NCI-H2029 treated with DMSO at 0.1 percent for 48 hours (cell line): ENCODE data around the gene WNT2B.
A peak's percentile ranks its signal among the peaks of the same experiment; 100 is the strongest.
"Not testable (repeated sequence)": the region's sequence is repeated elsewhere in the genome, so short reads cannot be mapped to it uniquely, and the experiment has no call there.

Source experiments
- DNase-seq: peaks from one replicate; lab custom pipeline; 2025; lab: John Stamatoyannopoulos, UW

The WNT2B gene

DNA sequence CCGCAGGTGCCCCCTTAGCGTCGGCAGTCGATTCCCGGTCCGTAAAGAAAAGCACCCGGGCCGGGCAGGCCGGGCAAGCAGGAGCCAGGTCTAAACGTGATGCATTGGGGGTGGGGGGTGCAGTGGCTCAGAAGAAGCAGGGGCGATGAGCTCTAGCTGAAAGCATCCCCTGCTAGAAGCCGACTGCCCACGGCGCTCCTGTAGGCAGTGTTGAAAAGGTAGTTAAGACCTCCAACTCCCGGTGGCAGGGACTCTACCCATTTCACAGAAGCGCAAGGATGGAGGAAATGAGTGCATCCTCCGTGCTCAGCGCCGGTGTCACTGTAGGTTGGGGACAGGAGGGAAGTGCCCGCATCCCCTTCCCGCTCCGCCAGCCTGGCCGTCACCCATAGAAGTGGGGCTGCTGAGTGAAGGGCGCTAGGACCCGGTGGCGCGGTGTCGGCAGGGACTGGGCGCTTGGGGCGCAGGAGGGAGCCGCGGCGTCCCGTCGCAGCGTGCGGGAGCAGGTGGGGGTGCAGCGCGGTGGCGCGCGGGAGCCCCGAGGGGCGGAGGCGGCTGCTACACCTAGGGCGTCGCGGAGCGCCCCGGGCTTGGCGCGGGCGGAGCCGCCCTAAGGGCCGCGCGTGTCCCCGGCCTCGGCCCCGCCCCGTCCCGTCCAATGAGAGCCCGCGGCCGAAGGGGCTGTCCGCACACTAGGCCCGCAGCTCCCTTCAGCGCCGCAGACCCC lies at the start of gene WNT2B:
Gene WNT2B (plus strand): TSS at position 688 of the 727 bp plus-strand sequence. CDS start 298 bp downstream, outside the sequence.
- no peak for DNase-seq

DNA sequence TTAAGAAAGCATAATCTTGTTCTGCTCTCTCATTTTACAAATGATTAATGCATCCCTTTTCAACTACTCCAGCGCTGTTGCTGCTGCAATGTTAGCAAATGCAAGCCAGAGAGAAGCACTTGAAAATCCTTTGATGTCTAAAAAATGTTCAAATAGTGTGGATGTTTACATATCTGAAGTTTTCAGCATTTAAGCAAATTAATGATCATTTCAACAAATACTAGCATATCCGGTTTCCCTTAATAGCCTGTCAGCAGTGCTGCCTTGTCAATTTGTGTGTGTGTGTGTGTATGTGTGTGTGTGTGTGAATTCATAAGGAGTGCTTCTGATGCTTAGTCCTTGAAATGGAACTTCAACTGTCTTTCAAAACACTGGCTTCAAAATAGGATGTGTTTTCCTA lies 48.1 kb upstream of the WNT2B start:
- no peak for DNase-seq

DNA sequence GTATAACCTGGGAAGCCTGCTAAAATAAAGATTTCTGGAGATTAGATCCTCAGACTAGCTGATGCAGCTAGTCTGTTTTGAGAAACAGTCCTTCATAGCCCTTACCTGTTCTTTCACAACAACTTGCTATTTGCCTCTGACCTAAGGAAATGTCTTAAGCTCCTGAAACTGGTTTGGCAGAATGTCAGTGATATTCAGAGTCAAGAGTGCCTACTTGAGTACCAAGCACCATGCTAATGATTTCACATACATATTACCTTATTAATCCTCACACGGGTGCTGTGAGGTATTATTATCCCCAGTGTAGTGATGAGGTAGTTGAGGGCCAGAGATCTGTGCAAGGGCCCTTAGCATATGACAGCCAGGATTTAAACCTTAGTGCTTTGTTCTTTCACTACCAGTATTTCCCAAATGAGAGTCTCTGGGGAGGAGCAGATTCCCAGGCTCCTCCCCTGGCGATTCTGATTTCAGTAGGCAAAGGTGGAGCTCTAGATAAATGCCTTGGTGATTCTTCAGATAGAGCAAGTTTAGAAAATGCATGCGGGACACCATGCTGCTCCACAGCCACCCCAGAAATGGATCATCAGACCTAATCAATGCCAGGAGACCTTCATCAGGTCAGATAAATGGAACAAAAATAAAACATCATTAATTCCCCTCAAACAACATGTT lies 47.4 kb upstream of the WNT2B start:
- DNase-seq: peak; percentile 75

DNA sequence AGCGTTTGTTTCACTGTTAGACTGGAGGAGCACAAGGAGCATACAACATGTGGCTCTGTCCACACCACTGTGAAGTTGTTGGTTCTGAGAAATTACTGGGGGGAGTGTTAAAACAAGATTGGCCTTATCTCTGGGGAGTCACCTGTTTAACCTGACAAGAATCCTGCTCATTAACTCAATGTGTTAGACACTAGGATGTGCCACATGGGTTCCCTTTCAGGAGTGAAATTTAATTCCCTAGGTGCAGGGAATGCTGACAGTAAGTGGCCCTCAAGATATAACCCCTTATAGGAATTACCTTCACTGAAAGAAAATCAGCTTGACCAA lies 45.8 kb upstream of the WNT2B start:
- DNase-seq: no peak

DNA sequence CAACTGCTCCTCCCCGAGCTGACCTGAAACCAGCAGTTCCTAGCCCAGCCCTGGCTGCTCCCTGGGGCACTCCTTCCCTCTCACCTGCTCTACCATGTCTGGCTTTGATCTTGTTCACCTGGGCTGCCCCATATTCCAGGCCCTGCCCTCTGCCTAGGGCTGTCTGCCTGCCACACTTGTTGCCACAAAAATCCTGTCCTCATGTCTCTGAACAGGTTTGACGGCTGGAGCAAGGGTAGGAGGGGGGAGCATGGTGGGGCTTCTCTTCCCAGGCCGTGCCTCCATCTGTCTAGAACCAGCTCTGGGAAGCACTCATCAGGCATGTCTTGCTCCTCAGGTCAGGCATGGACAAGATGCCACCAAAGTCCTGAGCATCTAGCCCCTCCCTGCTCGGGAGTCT lies 44.3 kb upstream of the WNT2B start:
- DNase-seq: no peak

DNA sequence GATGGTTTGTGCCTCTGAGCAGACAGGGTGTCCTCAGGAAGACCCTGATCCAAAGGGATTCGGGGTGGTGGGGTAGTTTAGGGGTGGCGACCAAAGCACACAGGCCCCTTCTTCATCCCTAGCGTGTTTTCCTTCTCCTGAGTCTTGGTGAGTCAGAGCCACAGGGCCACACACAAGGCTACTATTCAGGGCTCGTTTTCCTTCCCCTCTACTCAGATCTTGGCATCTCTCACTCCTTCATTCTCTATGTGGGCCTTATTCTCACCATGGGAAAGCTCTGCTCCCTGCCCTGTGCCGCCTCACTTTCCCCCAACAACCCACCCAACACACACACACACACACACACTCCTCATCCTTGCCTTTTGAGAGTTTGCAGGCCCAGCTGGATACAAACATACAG lies 43.6 kb upstream of the WNT2B start:
- no peak for DNase-seq

DNA sequence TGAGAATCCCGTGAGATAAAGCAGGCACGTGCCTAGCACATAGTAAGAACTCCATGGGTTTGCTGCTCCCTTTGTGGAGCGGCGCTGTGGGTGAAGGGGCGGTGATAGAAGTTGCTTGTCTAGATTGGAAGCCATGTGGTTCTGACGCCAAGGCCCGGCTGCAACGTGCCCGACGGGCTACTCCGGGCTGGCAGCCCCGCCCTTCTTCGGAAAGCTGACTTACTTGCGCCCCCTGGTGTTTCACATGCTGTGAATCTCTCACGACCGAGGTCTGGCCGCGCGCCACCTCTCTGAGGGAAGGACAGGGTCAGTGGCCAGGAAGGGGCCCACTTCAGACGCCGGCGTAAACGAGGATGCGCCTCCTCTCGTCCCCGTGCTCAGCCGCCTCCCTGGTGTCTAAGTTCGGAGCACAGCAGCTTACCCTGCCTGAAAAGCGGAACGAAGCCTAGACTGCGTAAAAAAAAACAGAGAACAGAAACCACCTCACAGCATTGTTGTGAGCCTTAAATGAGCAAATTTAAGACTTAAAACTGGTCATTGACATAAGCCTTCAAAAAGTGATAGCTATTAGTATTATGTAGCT lies 42.6 kb upstream of the WNT2B start:
- DNase-seq: peak; percentile 72

DNA sequence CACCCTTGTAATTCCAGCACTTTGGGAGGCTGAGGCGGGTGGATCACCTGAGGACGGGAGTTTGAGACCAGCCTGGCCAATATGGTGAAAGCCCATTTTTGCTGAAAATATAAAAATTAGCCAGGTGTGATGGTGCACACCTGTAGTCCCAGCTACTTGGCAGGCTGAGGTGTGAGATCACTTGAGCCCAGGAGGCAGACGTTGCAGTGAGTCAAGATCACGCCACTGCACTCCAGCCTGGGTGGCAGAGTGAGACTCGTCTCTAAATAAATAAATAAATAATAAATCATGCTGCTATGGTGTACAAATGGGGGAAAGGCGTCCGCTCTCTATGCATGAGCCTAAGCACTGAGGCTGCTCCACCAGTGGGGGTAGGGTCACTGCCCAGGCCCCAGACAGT lies 38.4 kb upstream of the WNT2B start:
- not testable (repeated sequence) for DNase-seq

DNA sequence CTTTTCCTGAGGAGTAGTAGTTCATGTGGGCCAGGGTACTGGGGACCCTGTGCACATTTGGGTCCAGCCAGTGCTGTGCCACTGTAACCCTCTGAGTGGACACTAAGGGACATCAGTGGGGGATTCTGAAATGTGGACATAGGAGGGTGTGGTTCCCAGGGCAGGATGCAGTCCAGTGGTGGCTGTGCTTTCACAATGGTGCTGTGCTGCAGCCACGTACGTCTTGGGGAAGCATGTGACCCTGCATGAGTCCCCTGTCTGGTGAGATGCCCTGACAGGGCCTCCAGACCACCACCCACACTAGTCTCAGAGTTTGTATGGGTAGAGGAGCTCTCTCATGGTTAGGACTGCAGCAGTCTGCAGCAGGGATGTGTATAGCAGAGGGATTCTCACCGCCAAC lies 37.8 kb upstream of the WNT2B start:
- DNase-seq: no peak

DNA sequence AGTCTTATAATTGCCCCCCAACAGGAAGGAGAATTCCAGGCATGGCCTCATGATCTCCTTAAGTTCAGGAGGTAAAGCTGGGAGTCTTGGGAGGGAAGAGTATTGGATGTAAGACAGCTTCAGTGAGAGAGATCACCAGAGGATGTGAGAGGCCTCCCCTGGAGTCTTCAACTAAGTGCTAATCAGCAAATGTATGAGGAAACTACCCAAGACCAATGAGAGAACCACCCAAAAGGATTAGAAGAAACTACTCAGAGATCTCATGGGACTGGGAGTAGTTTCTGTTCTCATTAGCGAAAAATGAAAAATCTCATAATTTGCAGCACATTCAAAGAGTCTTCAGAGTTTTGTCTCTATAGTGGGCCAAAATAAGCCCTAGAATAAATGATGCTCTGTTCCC lies 36.6 kb upstream of the WNT2B start:
- no peak for DNase-seq

DNA sequence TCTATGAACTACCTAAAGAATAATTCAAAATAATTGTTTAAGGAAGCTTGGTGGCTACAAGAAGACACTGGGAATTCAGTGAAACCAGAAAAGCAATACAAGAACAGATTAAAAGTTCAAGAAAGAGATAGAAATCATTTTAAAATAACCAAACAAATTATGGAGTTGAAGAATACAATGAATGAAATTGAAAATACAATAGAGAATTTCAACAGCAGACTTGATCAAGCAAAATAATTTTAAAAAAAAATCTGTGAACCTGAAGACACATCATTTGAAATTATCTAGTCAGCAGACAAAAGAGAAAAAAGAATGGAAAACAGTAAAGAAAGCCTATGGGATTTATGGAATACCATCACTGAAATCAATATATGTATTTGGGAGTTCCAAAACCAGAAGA lies 31.2 kb upstream of the WNT2B start:
- DNase-seq: no peak

DNA sequence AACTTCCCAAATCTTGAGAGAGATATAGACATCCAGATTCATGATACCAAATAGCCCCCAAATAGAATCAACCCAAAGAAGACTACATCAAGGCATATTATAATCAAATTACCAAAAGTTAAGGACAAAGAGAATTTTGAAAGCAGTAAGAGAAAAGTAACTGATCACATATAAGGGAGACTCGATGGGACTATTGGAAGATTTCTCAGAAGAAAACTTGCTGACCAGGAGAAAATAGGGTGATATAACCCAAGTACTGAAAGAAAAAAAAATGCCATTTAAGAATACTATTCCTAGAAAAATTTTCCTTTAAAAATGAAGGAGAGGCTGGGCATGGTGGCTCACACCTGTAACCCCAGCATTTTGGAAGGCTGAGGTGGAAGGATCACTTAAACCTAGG lies 30.5 kb upstream of the WNT2B start:
- DNase-seq: no peak

DNA sequence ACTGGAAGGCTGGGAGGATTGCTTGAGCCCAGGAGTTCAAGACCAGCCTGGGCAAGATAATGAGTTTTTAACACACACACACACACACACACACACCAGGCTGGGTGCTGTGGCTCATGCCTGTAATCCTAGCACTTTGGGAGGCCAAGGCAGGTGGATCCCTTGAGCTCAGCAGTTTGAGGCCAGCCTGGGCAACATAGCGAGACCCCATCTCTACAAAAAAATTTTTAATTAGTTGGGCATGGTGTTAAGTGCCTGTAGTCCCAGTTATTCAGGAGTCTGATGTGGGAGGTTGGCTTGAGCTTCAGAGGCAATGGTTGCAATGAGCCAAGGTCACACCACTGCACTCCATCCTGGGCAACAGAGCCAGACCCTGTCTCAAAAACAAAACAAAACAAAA lies 22.7 kb upstream of the WNT2B start:
- not testable (repeated sequence) for DNase-seq

DNA sequence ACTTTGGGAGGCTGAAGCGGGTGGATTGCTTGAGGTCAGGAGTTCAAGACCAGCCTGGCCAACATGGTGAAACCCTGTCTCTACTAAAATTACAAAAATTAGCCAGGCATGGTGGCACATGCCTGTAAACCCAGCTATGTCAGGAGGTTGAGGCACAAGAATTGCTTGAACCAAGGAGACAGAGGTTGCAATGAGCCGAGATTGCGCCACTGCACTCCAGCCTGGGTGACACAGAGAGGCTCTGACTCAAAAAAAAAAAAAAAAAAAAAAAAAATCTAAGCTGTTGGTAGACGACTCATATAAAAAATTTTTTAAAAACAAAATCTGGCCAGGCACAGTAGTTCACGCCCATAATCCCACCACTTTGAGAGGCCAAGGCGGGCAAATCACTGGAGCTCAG lies 21.1 kb upstream of the WNT2B start:
- not testable (repeated sequence) for DNase-seq

DNA sequence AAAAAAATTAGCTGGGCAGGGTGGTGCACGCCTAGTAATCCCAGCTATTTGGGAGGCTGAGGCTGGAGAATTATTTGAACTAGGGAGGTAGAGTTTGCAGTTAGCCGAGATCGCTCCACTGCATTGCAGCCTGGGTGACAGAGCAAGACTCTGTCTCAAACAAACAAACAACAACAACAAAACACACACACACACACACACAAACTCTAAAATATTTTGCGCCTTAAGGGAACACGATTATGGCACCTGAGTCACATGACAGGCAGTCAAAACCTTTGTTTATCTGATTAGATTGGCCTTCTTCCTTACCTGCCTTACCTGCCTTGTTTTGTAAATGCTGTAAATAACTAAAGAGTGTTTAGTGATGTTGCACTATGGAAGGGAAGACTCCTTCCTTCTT lies 20.6 kb upstream of the WNT2B start:
- DNase-seq: no peak

DNA sequence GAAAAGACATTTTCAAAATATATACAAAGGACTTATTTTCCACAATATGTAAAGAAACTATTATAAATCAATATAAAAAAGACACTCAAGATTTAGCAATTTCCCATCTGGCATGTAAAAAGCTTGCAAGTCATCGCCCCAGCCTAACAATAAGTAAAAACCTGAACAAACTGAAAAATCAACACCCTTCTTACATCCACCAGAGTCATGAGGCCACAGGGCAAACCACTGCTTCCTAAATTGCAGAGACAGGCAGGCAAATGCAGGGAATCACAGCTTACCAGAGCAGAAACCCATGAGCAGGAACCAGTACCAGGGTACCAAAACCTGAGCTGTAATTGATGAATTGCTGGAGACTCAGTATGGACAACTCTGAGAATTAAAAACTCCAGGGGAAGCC lies 16.7 kb upstream of the WNT2B start:
- DNase-seq: no peak

DNA sequence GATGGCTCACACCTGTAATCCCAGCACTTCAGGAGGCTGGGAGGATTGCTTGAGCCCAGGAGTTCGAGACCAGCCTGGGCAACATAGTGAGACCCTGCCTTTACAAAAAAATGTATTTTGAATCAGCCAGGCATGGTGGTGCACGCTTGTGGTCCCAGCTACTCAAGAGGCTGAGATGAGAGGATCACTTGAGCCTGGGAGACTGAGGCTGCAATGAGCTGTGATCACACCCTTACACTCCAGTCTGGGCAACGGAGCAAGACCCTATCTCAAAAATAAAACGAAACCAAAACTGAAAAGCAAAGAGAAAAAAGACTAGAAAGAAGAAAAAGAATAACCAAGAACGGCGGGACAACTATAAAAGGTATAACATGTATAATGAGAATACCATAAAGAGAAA lies 15.4 kb upstream of the WNT2B start:
- DNase-seq: no peak

DNA sequence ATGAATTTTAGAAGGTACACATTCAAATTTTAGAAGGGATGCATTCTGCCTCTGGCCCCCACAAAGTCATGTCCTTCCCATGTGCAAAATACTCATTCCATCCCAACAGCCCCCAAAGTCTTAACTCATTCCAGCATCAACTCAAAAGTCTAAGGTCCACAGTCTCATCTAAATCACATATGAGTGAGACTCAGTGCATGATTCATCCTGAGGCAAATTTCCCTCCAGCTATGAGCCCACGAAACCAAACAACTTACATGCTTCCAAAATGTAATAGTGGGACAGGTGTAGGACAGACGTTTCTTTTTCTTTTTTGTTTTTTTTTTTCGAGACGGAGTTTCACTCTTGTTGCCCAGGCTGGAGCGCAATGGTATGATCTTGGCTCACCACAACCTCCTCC lies 12.5 kb upstream of the WNT2B start:
- DNase-seq: no peak

DNA sequence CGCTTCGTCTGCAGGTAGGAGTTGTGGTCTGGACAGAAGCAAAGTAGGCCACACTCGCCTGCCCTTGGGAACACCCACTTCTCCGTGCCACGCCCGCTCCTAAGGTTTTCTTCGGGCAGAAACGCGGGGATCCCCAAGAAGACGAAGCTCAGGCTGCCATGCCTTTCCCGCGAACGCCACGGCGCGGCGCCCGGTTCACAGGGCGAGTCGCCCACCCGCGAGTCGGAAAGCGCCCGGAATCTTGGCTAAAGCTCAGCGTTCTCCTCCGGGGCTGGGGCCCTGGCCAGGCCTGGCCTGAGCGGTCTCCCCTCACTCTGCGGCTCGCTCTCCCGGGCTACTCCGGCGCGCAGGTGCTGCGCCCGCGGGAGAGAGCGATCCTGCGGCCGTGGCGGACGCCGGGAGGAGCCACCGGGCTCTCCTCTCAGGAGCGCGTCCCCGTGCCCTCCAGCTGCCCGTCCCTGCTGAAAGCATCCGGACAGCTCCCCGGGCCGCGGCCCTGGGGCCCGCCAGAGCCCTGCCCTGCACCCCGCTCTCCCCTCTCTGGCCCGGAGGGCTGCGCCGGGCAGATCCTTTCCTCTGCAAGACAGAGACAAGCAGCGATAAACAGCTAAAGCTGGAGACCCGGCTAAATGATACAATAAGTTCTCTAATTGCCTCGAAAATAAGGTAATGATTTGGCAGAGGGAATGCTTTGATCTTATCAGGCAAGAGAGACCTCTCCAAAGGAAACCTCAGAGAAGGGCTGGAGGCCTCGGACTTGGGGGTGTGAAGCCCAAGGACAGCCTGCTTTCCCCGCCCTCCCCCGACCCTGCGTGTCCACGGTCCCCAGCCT lies 6.7 kb upstream of the WNT2B start:
- DNase-seq: no peak

DNA sequence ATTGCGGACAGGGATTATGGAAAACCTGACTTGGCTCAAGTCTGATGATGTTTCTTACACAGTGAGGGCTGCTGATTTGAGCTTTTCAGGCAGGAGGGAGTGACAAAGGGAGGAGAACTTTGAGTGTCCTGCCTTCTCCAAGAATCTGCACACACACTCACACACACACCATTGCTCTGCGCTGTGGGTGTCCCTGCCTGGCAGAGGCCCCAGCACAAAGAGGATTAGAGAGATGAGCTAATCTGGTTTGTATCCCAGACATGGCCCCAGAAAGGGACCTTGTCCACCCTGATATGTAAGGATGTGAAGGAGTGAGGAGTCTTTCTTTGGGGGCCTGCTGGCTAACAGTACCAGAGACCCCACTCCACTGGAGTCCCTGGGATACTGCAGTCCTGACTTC lies 5.9 kb upstream of the WNT2B start:
- DNase-seq: no peak

DNA sequence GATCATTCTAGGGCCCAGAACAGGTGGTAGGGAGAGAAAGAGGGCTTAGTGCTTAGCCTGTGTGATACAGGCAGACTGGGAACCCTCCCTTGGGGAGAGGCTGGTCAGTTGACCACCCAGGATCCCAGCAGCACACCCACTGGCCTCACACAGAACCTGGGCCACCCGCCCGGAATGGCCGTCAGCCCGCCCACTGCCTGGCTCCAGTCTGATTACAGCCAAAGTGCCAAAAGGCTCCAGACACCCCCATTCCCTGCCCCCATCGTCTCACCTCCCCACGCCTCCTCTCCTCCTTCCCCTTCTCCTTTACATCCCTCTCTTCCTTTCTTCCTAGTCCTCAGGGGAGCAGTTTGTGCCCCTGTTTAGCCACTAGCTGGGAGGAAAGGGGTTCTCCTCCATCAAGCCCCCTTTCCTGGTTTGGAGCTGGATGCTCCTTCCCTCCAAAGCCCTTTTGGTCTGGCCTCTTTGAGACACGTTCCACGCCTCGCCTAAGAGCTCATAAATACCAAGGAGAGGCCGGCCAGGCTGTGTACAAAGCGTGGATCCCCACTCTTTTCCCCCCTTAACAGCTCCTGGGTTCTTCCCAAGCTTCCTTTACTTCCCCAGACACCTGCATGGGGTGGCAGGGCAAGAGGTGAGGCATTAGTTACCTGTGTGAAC lies 4.6 kb upstream of the WNT2B start:
- no peak for DNase-seq
